GM12878 (cell line): ENCODE measurements around the gene ATN1. TPM values are rescaled to one million over a fixed set of nuclear protein-coding genes. Genes with fewer than 3 reads are reported as not detected.

ENCODE experiments used
- ASH2L ChIP-seq: fragments of 300-600, 200-600 bp; sonication (generic); IDR thresholded peaks from 2 replicates; pipeline ENCODE4 v1.6.1; 2017; ENCODE audit warnings: low read depth, mild to moderate bottlenecking, borderline replicate concordance
- CHD1 ChIP-seq: IDR thresholded peaks from 2 replicates; pipeline ENCODE4 v1.6.1; 2012; ENCODE audit warnings: low read depth, low read length, improper control_type of control experiment
- E2F4 ChIP-seq: IDR thresholded peaks from 2 replicates; pipeline ENCODE4 v1.6.1; 2012; ENCODE audit warnings: low read depth, low read length, improper control_type of control experiment
- EGR1 ChIP-seq, 2 experiments: IDR thresholded peaks; 1 replicate in 1 of 2; 2 replicates in 1 of 2; pipeline ENCODE4 v1.6.1; 2011 to 2012; ENCODE audit warnings: low read depth in 2 of 2, low read length in 2 of 2, borderline replicate concordance in 1 of 2, mild to moderate bottlenecking in 1 of 2, moderate library complexity in 1 of 2
- FOS ChIP-seq: IDR thresholded peaks from 3 replicates; pipeline ENCODE4 v1.6.1; 2011; ENCODE audit warnings: borderline replicate concordance; ENCODE audit not compliant: insufficient read length; ENCODE audit errors: extremely low read depth
- GABPA ChIP-seq: IDR thresholded peaks from 2 replicates; pipeline ENCODE4 v1.6.1; 2014; ENCODE audit warnings: antibody characterized with exemption, low read depth, mild to moderate bottlenecking, inconsistent platforms
- IRF4 ChIP-seq: IDR thresholded peaks from 2 replicates; pipeline ENCODE4 v1.6.1; 2011; ENCODE audit warnings: low read depth, low read length
- MYC ChIP-seq: IDR thresholded peaks from 2 replicates; pipeline ENCODE4 v1.6.1; 2011; ENCODE audit warnings: mild to moderate bottlenecking, low read length, moderate library complexity, inconsistent platforms; ENCODE audit not compliant: insufficient read depth, insufficient replicate concordance, insufficient read length, severe bottlenecking
- NKRF ChIP-seq: fragments of 450-650 bp; conservative IDR thresholded peaks from 2 replicates; pipeline ENCODE4 v1.6.1; 2017; ENCODE audit warnings: mild to moderate bottlenecking, moderate library complexity
- NR2C1 ChIP-seq: fragments of 450-650 bp; IDR thresholded peaks from 2 replicates; pipeline ENCODE4 v1.6.1; 2017; ENCODE audit warnings: antibody characterized with exemption, mild to moderate bottlenecking, moderate library complexity
- SMAD1 ChIP-seq: fragments of 450-650 bp; IDR thresholded peaks from 2 replicates; pipeline ENCODE4 v1.6.1; 2018; ENCODE audit warnings: mild to moderate bottlenecking, low read depth; ENCODE audit not compliant: partially characterized antibody
- SMAD5 ChIP-seq: IDR thresholded peaks from 2 replicates; pipeline ENCODE4 v1.6.1; 2016; ENCODE audit warnings: antibody characterized with exemption, low read depth
- SPI1 ChIP-seq: IDR thresholded peaks from 2 replicates; pipeline ENCODE4 v1.6.1; 2011; ENCODE audit warnings: low read depth, mild to moderate bottlenecking, low read length, moderate library complexity, borderline replicate concordance; ENCODE audit not compliant: insufficient read depth
- USF1 ChIP-seq: IDR thresholded peaks from 2 replicates; pipeline ENCODE4 v1.6.1; 2011; ENCODE audit warnings: borderline replicate concordance, low read depth, mild to moderate bottlenecking, moderate library complexity, mixed read lengths, low read length; ENCODE audit not compliant: insufficient read depth; ENCODE audit errors: extremely low read length
- ZBED1 ChIP-seq: IDR thresholded peaks from 2 replicates; pipeline ENCODE4 v1.6.1; 2016; ENCODE audit warnings: borderline replicate concordance
- ZBTB33 ChIP-seq: fragments of 450-650 bp; IDR thresholded peaks from 2 replicates; pipeline ENCODE4 v1.6.1; 2017; ENCODE audit warnings: mild to moderate bottlenecking
- ZNF622 ChIP-seq: fragments of 450-650 bp; IDR thresholded peaks from 2 replicates; pipeline ENCODE4 v1.6.1; 2017; ENCODE audit warnings: mild to moderate bottlenecking, inconsistent platforms
- ZNF687 ChIP-seq: fragments of 450-650 bp; IDR thresholded peaks from 2 replicates; pipeline ENCODE4 v1.6.1; 2017; ENCODE audit warnings: mild to moderate bottlenecking, moderate library complexity
- ZSCAN29 ChIP-seq: fragments of 450-650 bp; IDR thresholded peaks from 2 replicates; pipeline ENCODE4 v1.6.1; 2017; ENCODE audit warnings: mild to moderate bottlenecking, moderate library complexity
- polyA plus RNA-seq, 11 experiments: library from polyadenylated mRNA; depleted of rRNA in 4 of 11; unstranded in 6 of 11; stranded (reverse) in 5 of 11; fragments of >200 nt; fragmentation: Nextera tagmentation in 4 of 11; fragmentation: Illumina TruSeq in 1 of 11; extraction: Ambion mirVana in 4 of 11; extraction: Trizol in 1 of 11; gene quantifications; 1 replicate in 1 of 11; 2 replicates in 10 of 11; pipeline versions ENCODE4 v1.2.1 to v1.2.3, GENCODE V29; 2011 to 2016; ENCODE audit warnings: inconsistent platforms in 2 of 11, missing spikeins in 2 of 11, low read depth in 1 of 11
- total RNA-seq, 4 experiments: library from RNA; depleted of rRNA in 3 of 4; stranded (reverse); fragments of >200 nt in 3 of 4; fragmentation: Illumina TruSeq in 1 of 4; extraction: Trizol in 1 of 4; gene quantifications; 2 replicates each; pipeline versions ENCODE4 v1.2.1 to v1.2.3, GENCODE V29; 2013 to 2021

ATN1 gene
- total and polyA plus RNA-seq, 10 of the 15 experiments (the other 5 are each of a cell fraction or from before 2014, with no cell fraction given), result 0.08 to 44.5 (median 5.0) TPM

- no peak for TF ChIP-seq USF1
- no peak for TF ChIP-seq EGR1 (IDR thresholded peaks at IDR 0.05; ENCODE audit: borderline replicate concordance in 1 of 2, low read depth in 2 of 2, low read length in 2 of 2)
- no peak for TF ChIP-seq NR2C1
- TF ChIP-seq NKRF, result peak; percentile 40
- no peak for TF ChIP-seq FOS
- TF ChIP-seq ZNF622, result no peak
- no peak for TF ChIP-seq ASH2L
- TF ChIP-seq GABPA, result no peak
- no peak for TF ChIP-seq SMAD1
- TF ChIP-seq IRF4, result peak; percentile 41; the same call in 1 of the 2 replicates
- TF ChIP-seq SPI1, result no peak
- TF ChIP-seq ZSCAN29, result peak; percentile 85; the same call in 1 of the 2 replicates
- TF ChIP-seq ZNF687, result no peak; the same call in none of the 2 replicates
- no peak for TF ChIP-seq ZBTB33
- TF ChIP-seq SMAD5, result no peak
- no peak; the same call in 1 of the 2 replicates for TF ChIP-seq CHD1
- no peak for TF ChIP-seq ZBED1
- no peak for TF ChIP-seq MYC
- no peak for TF ChIP-seq E2F4
These were observed 16.8 kb downstream of the ATN1 start (continued) for GRCh38 chr12:6944381-6945186.
